Epithelial cell of proximal tubule (primary cell): ENCODE results near the gene RXFP2. TPM values are rescaled to one million over a fixed set of nuclear protein-coding genes. Genes with fewer than 3 reads are reported as not detected.

Experiments
- DNase-seq: peaks from one replicate; pipeline ENCODE4 v3.0.0-alpha.2; 2011; ENCODE audit warnings: low read depth
- H3K4me3 ChIP-seq: 2 replicates; pipeline ENCODE4 v1.5.1; 2011; ENCODE audit warnings: low read depth, mild to moderate bottlenecking, low read length
- CTCF ChIP-seq: conservative IDR thresholded peaks from 2 replicates; pipeline ENCODE4 v1.5.1; 2012; ENCODE audit warnings: low read depth, mild to moderate bottlenecking, low read length
- total RNA-seq: library from RNA; depleted of rRNA; stranded (reverse); fragments of >200 nt; gene quantifications from 2 replicates; pipeline ENCODE4 v1.2.3, GENCODE V29; 2015

Gene RXFP2
- total RNA-seq, 1 donor from 2014 or later: not detected

GRCh38 chr13:31794452-31794851, 55.1 kb downstream of the RXFP2 start:
- H3K4me3 ChIP-seq: no peak overlapping the region
- DNase-seq: no peak
- no peak for TF ChIP-seq CTCF

DNA sequence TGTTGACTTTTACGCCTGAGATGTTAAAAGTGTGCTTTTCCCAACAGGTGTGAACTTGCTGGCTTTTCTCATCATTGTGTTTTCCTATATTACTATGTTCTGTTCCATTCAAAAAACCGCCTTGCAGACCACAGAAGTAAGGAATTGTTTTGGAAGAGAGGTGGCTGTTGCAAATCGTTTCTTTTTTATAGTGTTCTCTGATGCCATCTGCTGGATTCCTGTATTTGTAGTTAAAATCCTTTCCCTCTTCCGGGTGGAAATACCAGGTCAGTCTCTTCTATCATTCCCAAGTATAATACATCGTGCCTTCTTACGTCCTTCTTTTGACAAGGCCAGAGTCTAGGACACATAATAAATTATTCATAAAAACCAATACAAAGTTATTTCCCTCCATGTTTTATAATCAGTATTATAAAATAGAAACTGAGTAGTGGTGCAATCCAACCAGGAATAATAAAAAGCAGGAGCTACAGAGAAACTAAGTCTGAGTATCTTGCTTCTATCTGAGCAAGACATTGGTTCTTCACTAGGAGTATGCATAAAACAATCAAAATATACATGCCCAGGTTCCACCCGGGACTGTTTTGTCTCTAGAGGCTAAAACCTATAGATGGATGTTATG, 57.9 kb downstream of the RXFP2 start:
- no peak for DNase-seq
- TF ChIP-seq CTCF: peak; percentile 55

DNA sequence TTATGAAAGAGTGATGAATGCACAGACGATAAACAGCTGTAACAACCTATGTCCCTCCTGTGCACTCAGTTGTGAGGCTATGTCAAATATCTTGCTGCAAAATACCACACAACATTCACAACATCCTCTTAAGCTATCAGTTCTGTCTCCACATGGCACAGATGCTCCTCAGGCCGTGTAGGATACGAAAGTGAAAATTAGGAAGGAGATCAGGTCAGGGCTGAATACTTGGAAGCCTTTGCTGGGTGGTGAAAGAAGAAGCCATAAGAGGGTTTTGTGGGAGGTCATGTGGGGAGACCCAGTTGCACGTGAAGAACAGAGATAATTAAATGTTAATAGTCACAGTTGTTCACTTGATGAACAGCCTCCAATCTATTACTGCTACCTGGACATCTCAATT, 58.9 kb downstream of the RXFP2 start:
- H3K4me3 ChIP-seq: no peak overlapping the region
- no peak for DNase-seq
- no peak for TF ChIP-seq CTCF

More for the DNA sequence above, 57.9 kb downstream of the RXFP2 start:
- H3K4me3 ChIP-seq: no peak overlapping the region

DNA sequence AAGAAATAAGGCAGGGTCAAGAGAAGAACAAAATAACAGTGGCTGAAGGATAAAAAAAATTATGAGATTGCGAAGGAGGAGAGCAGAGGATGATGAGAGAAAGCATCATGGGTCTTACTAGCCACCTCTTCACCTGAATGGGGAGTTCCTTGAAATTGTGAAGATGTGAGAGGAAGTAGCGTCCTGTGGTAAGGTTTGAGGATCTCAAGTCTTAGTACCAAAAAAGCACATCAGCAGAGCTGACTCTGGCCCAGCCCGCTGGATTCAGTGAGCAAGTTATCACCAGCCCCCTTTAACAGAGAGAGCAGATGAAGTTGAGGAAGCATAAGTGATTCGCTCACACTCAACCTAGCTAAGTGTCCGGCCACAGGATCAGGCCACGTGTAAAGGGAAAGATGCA, 61.8 kb downstream of the RXFP2 start:
- no peak for TF ChIP-seq CTCF
- no peak for DNase-seq
- no peak overlapping the region for H3K4me3 ChIP-seq

DNA sequence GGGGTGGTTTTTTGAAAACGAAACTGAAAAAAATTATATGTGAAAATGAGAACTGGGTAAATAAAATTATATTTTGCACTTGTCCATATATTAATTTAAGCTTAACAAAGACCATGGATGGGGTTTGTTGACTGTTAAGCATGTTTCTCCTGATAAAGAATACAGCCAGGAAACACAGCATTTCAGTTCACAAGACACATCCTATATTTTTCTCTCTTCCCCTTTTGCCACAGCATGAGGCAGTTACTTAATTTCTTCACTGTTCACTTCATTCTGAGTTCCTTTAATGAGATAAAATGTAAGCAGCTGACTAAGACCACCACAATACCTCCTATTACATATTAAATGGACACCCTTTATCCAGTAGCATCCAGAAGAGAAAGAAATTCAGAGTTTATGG, 64.0 kb downstream of the RXFP2 start:
- no peak overlapping the region for H3K4me3 ChIP-seq
- DNase-seq: no peak
- no peak for TF ChIP-seq CTCF

DNA sequence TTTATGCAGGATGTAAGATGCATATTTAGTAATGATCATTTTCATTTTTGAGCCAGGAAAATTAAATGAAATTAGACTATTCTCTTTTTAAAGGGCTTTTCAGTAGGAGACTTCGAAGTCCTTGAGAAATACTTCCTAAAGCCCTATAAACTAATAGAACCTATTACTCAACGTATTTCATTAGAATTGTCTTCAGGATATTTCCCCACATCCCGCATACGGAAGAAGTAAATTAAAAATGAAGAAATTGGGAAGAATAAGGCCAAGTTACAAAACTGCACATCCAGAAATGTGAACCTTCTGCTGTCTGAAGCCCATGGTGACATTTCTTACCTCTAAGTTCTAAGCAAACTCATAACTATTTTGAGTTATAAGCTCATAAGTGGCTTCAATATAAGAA, 66.5 kb downstream of the RXFP2 start:
- no peak overlapping the region for H3K4me3 ChIP-seq
- TF ChIP-seq CTCF: no peak
- DNase-seq: no peak

GRCh38 chr13:31807090-31807541, 67.8 kb downstream of the RXFP2 start:
- no peak overlapping the region for H3K4me3 ChIP-seq
- no peak for TF ChIP-seq CTCF
- no peak for DNase-seq
